Endodermal cell (in vitro differentiated cells): ENCODE data around the gene IFNA10. TPM values are rescaled to one million over a fixed set of nuclear protein-coding genes. Genes with fewer than 3 reads are reported as not detected.
"Not testable (repeated sequence)": the region's sequence is repeated elsewhere in the genome, so short reads cannot be mapped to it uniquely, and the experiment has no call there.

Experiments used
- DNase-seq: peaks from one replicate; pipeline ENCODE4 v3.0.0-alpha.2; 2017
- H3K27ac ChIP-seq: 2 replicates; pipeline ENCODE4 v1.5.1; 2013; ENCODE audit warnings: mild to moderate bottlenecking, low read depth, low read length, moderate library complexity
- H3K27me3 ChIP-seq: 2 replicates; pipeline ENCODE4 v1.6.1; 2013; ENCODE audit warnings: mild to moderate bottlenecking, low read length, moderate library complexity; ENCODE audit not compliant: insufficient read depth, control insufficient read depth, poor library complexity, severe bottlenecking
- H3K36me3 ChIP-seq: 2 replicates; pipeline ENCODE4 v1.7.0; 2013; ENCODE audit warnings: mild to moderate bottlenecking, low read length, moderate library complexity; ENCODE audit not compliant: control insufficient read depth, insufficient read depth
- H3K4me1 ChIP-seq: one replicate; pipeline ENCODE4 v1.7.0; 2013; ENCODE audit warnings: low read length; ENCODE audit not compliant: control insufficient read depth, insufficient read depth
- H3K4me3 ChIP-seq: 2 replicates; pipeline ENCODE4 v1.5.1; 2013; ENCODE audit warnings: mild to moderate bottlenecking, low read length, moderate library complexity
- H3K9ac ChIP-seq: 2 replicates; pipeline ENCODE4 v1.6.1; 2013; ENCODE audit warnings: mild to moderate bottlenecking, low read length, moderate library complexity; ENCODE audit not compliant: poor library complexity, severe bottlenecking; ENCODE audit errors: extremely low read depth
- H3K9me3 ChIP-seq: 2 replicates; pipeline ENCODE4 v1.6.1; 2013; ENCODE audit warnings: mild to moderate bottlenecking, low read length, moderate library complexity; ENCODE audit not compliant: control insufficient read depth
- H3K27ac Mint-ChIP-seq: 2 replicates; pipeline ENCODE4 v1.8.0; 2020; ENCODE audit warnings: mixed read lengths
- H3K27me3 Mint-ChIP-seq: 2 replicates; pipeline ENCODE4 v1.8.0; 2021; ENCODE audit warnings: mild to moderate bottlenecking, mixed read lengths; ENCODE audit not compliant: insufficient read depth
- H3K36me3 Mint-ChIP-seq: 2 replicates; pipeline ENCODE4 v1.8.0; 2020; ENCODE audit warnings: low read depth, mixed read lengths
- H3K4me1 Mint-ChIP-seq: 2 replicates; pipeline ENCODE4 v1.8.0; 2020; ENCODE audit warnings: mixed read lengths
- H3K4me3 Mint-ChIP-seq: 2 replicates; pipeline ENCODE4 v1.8.0; 2020; ENCODE audit warnings: mild to moderate bottlenecking, moderate library complexity, mixed read lengths
- H3K9me3 Mint-ChIP-seq: 2 replicates; pipeline ENCODE4 v1.8.0; 2020; ENCODE audit warnings: mild to moderate bottlenecking, mixed read lengths
- CTCF ChIP-seq: fragments of 200-600 bp; sonication (generic); conservative IDR thresholded peaks from 2 replicates; pipeline ENCODE4 v1.5.0; 2021; ENCODE audit warnings: antibody characterized with exemption, mild to moderate bottlenecking
- WGBS, 2 experiments: methylation state at CpG; one replicate each; pipeline versions ENCODE4 v1.1.5 to v1.1.7; 2013; ENCODE audit warnings: missing lambda C conversion rate in 2 of 2, mixed read lengths in 1 of 2; ENCODE audit not compliant: insufficient coverage in 1 of 2, insufficient read length in 1 of 2; 5-methylcytosine and 5-hydroxymethylcytosine counted together
- total RNA-seq, 2 donors: library from RNA; stranded (reverse); fragmentation: NEBNext Ultra II Directional in 1 of 2; extraction: Animal tissue kit (Norgen Biotek cat#: 25700) in 1 of 2; gene quantifications; 2 replicates in 1 of 2; 3 replicates in 1 of 2; pipeline ENCODE4 v1.2.1, GENCODE V29; 2021

IFNA10 gene
- total RNA-seq, 2 donors from 2014 or later: not detected

DNA sequence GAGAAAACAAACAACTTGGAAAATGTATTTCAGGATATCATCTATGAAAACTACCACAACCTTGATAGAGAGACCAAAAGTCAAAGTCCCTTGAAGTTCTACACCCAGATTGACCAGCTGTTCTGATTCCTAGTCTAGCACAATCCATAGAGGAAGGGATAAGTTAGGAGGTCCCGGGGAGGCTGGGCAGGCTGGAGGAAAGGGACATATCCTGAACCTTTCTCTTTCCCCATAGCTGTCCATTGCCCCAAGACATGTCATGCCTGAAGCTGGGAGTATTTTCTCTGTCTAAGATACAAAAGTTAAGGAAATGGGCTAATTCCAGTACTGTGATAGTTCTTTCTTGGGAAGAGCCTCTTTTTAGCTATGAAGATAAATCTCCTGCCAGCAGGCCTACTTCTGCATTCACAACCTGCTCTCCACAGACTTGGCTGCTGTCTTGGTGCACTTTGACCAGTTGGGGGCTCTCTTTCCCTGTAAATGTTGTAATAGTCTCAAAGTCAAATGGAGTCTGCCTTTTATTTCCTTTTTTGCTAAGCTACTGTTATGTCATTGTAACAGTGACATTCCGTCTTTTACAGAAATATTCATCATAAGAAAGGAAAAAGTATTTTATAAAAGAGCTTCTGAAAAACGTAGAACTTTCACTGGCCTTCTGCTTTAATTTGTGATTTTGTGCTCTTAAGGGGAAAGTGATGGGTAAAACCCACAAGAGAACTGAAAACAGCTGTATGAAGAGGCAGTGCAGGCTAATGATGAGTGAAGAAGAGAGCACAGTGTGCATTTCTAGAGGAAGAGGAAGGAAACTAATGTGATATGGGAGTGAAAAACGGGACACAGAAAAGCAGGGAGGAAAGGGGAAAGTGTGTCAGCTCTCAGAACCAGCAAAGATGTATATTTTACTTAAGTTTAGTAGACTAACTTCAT is 23.9 kb downstream of the IFNA10 start:
- H3K27me3 ChIP-seq, H3K27ac Mint-ChIP-seq, H3K4me3 ChIP-seq, H3K36me3 Mint-ChIP-seq, H3K4me1 ChIP-seq, H3K27ac ChIP-seq, H3K4me1 Mint-ChIP-seq, H3K4me3 Mint-ChIP-seq, H3K9ac ChIP-seq, H3K9me3 ChIP-seq, H3K9me3 Mint-ChIP-seq, H3K36me3 ChIP-seq: not testable (repeated sequence)
- TF ChIP-seq CTCF: peak; percentile 82
- peaks cover 10% of the 10 kb centered on the region for H3K27me3 Mint-ChIP-seq
- 53% methylated on average over 3 of the region's 4 CpGs; no CpG with 5 or more reads in 1 of the 2 experiments for WGBS, 2 experiments
- peak; percentile 65 for DNase-seq

DNA sequence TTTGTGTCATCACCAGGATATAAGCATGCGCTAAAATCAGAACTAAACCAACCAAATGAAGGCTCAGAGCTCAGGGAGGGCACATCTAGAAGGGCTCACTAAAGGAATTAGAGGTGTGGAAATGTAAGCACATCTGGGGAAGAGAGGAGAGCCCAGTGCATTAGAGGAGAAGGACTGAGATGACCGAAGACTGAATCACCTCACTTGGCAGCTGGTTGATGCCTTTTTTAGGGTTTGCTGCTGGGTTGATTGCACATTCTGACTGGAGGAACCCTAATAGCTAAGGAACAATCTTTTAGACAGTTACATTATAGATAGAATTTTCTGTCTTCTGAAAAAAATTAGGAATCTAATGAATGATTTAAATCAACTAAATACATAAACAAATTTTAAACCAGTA is 32.3 kb downstream of the IFNA10 start:
- Mint-ChIP-seq H3K27me3 (peaks cover 26% of the 10 kb centered on the region), H3K9me3 (no peaks in the 10 kb centered on the region), H3K36me3 (no peaks in the 10 kb centered on the region), H3K4me1 (no peaks in the 10 kb centered on the region), H3K27ac (no peak overlapping the region), H3K4me3 (no peak overlapping the region)
- Histone ChIP-seq H3K9ac (no peak overlapping the region), H3K4me1 (no peaks in the 10 kb centered on the region), H3K4me3 (no peak overlapping the region), H3K36me3 (no peaks in the 10 kb centered on the region), H3K9me3 (no peaks in the 10 kb centered on the region), H3K27ac (no peak overlapping the region), H3K27me3 (peaks cover 8% of the 10 kb centered on the region)
- DNase-seq: no peak
- WGBS, 2 experiments: 93% methylated on average over 2 of the region's 2 CpGs; no CpG with 5 or more reads in 1 of the 2 experiments
- TF ChIP-seq CTCF: no peak

DNA sequence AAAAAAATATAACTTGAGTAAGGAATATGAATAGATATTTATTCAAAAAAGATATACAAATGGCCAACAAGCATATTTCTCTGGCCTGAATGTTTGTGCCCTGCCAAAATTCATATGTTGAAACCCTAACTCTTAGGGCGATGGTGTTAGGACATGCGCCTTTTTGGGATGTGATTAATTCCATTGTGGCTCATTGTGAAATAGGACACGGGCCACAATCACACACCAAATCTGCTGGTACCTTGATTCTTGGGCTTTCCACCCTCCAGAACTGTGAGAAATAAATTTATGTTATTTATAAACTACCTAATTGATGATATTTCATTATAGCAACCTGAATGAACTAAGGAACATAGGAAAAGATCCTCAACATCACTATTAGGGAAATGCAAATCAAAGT is 34.8 kb downstream of the IFNA10 start:
- WGBS, 2 experiments: 90 to 100% methylated on average over 2 to 3 of the region's 3 CpGs
- H3K4me1 Mint-ChIP-seq: no peaks in the 10 kb centered on the region
- H3K4me3 ChIP-seq: no peak overlapping the region

More for the DNA sequence above, 34.8 kb downstream of the IFNA10 start:
- Mint-ChIP-seq H3K4me3 (no peak overlapping the region), H3K9me3 (no peaks in the 10 kb centered on the region), H3K27me3 (peaks cover 21% of the 10 kb centered on the region), H3K27ac (no peak overlapping the region), H3K36me3 (no peaks in the 10 kb centered on the region)
- Histone ChIP-seq H3K9me3 (no peaks in the 10 kb centered on the region), H3K27me3 (peaks cover 8% of the 10 kb centered on the region), H3K27ac (no peak overlapping the region), H3K36me3 (no peaks in the 10 kb centered on the region), H3K9ac (no peak overlapping the region), H3K4me1 (no peaks in the 10 kb centered on the region)
- TF ChIP-seq CTCF: no peak
- no peak for DNase-seq
